Measurements from ENCODE around the gene RASA4B. TPM values are rescaled to one million over a fixed set of nuclear protein-coding genes. Genes with fewer than 3 reads are reported as not detected.
A peak's percentile ranks its signal among the peaks of the same experiment; 100 is the strongest.

Gene RASA4B
- polyA plus RNA-seq, 1 experiment, result 15.0 TPM

DNA sequence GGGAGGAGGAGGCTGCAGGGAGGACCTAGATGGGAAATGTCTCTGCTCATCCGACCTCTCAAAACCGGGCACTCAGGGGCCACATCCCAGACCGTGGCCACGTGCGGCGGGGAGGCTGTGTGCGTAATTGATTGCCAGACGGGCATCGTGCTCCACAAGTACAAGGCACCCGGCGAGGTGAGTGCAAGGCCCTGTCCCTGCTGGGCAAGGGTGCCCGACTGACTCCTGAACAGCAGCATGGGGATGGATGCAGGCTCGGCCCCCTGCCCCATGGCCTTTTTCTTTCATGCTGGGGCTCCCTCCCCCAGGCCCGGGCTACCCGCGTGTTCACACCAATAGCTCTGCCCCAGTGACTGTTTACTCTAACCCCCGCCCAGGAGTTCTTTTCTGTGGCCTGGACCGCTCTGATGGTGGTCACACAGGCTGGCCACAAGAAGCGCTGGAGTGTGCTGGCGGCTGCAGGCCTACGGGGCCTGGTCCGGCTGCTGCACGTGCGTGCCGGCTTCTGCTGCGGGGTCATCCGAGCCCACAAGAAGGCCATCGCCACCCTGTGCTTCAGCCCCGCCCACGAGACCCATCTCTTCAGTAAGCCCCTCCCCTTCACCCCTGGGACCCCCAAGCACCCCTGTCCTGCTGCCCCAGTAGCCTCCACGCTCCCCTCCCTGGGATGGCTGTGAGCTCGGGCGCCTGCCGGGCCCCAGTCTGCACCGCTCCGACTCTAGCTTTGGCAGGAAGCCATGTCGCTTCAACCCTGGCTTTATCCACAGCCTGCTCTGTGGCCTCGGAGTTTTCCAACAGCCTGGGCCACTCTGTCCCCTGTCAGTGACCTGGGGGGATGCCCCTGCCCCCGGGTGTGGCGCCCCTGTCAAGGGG lies 48.9 kb downstream of the RASA4B start:
- DNase-seq (ENCODE audit: low read depth), result no peak
- H3K4me3 ChIP-seq (ENCODE audit: low read depth, low read length), result no peak overlapping the region
- CTCF ChIA-PET, result no interaction called here
- H3K27me3 ChIP-seq (ENCODE audit: control insufficient read depth, insufficient read depth, low read length), result no peaks in the 10 kb centered on the region
- H3K36me3 ChIP-seq (ENCODE audit: control insufficient read depth, insufficient read depth, low read length), result peaks cover 15% of the 10 kb centered on the region
- POLR2A ChIA-PET, result no interaction called here
- TF ChIP-seq, protein P1, sequence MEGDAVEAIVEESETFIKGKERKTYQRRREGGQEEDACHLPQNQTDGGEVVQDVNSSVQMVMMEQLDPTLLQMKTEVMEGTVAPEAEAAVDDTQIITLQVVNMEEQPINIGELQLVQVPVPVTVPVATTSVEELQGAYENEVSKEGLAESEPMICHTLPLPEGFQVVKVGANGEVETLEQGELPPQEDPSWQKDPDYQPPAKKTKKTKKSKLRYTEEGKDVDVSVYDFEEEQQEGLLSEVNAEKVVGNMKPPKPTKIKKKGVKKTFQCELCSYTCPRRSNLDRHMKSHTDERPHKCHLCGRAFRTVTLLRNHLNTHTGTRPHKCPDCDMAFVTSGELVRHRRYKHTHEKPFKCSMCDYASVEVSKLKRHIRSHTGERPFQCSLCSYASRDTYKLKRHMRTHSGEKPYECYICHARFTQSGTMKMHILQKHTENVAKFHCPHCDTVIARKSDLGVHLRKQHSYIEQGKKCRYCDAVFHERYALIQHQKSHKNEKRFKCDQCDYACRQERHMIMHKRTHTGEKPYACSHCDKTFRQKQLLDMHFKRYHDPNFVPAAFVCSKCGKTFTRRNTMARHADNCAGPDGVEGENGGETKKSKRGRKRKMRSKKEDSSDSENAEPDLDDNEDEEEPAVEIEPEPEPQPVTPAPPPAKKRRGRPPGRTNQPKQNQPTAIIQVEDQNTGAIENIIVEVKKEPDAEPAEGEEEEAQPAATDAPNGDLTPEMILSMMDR (IDR thresholded peaks at IDR 0.05; ENCODE audit: insufficient read depth, low read depth, low read length), result no peak

GRCh38 chr7:102467581-102468477 lies 49.7 kb downstream of the RASA4B start:
- ChIA-PET CTCF (interaction anchor here (0.6 kb wide), 1 partner anchor 1176 kb away, joined by 5 read pairs; no protein-coding TSS in a partner anchor), POLR2A (no interaction called here)
- Histone ChIP-seq H3K4me3 (ENCODE audit: low read depth, low read length) (no peak overlapping the region), H3K36me3 (ENCODE audit: control insufficient read depth, insufficient read depth, low read length) (peaks cover 12% of the 10 kb centered on the region), H3K27me3 (ENCODE audit: control insufficient read depth, insufficient read depth, low read length) (no peaks in the 10 kb centered on the region)
- TF ChIP-seq, protein P1 (IDR thresholded peaks at IDR 0.05; ENCODE audit: insufficient read depth, low read depth, low read length), result no peak
- DNase-seq (ENCODE audit: low read depth), result no peak

- Histone ChIP-seq H3K4me3 (ENCODE audit: low read depth, low read length) (no peak overlapping the region), H3K36me3 (ENCODE audit: control insufficient read depth, insufficient read depth, low read length) (peaks cover 6% of the 10 kb centered on the region), H3K27me3 (ENCODE audit: control insufficient read depth, insufficient read depth, low read length) (no peaks in the 10 kb centered on the region)
- DNase-seq (ENCODE audit: low read depth), result no peak
- POLR2A ChIA-PET, result no interaction called here
- CTCF ChIA-PET, result no interaction called here
- TF ChIP-seq, protein P1 (IDR thresholded peaks at IDR 0.05; ENCODE audit: insufficient read depth, low read depth, low read length), result no peak
These were observed 51.5 kb downstream of the RASA4B start for GRCh38 chr7:102466097-102466496.

DNA sequence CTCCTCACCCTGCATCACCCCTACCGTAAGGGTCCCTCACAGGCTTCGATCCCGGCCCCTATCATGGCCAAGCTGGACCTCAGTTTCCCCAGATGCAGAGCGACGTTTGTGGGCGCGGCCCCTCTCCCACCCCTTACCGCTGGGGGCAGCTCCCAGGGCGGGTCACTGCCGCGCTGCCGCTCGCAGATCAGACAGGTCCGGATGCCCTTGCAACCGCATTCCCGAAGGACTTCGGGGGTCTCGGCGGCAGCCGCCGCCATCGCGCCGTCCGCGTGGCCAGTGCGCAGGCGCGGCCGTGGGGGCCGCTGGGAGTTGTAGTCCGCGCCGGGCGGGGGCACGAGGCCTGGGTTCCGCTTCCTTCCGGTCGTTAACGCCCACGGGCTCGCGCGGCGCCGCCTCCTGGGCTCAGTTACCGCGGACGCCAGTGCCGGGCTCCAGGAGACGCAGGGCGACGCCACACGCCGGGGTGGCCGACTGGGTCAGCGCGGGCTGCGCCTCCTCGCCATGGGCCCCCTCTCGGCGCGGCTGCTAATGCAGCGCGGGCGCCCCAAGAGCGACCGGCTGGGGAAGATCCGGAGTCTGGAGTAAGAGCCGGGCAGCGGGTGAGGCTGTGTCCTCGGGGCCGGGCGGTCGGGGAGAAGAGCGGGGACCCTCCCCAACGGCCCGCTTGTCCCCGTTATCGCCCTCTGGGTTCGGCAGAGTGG lies 52.8 kb downstream of the RASA4B start, which contains the start of the genes ALKBH4 and LRWD1:
TSS of gene ALKBH4 (minus strand) at position 287 of the 704 bp plus-strand sequence. CDS start at position 260, 27 bp downstream.
TSS of gene LRWD1 (plus strand) at position 408 of the 704 bp plus-strand sequence. CDS start at position 505, 97 bp downstream.
- ChIA-PET POLR2A (no interaction called here), CTCF (no interaction called here)
- no peaks in the 10 kb centered on the region for H3K27me3 ChIP-seq (ENCODE audit: control insufficient read depth, insufficient read depth, low read length)
- TF ChIP-seq, protein P1 (IDR thresholded peaks at IDR 0.05; ENCODE audit: insufficient read depth, low read depth, low read length), result no peak
- peak within 1 kb of the TSS; percentile 96 for H3K4me3 ChIP-seq (ENCODE audit: low read depth, low read length)
- DNase-seq (ENCODE audit: low read depth), result peak; percentile 40
- H3K36me3 ChIP-seq (ENCODE audit: control insufficient read depth, insufficient read depth, low read length), result peaks cover 6% of the 10 kb centered on the region

All from BJ (cell line).